Epithelial cell of prostate (primary cell): ENCODE data around the gene FLT4.

ENCODE experiments used
- DNase-seq: peaks from one replicate; pipeline ENCODE4 v3.0.0-alpha.2; 2011; ENCODE audit warnings: low read depth, low spot score
- H3K27ac ChIP-seq: fragments of 450-650 bp; 2 replicates; pipeline ENCODE4 v1.5.1; 2017; ENCODE audit warnings: mild to moderate bottlenecking

FLT4 gene

GRCh38 chr5:180611140-180611850 lies 38.1 kb downstream of the FLT4 start:
- no peak overlapping the region for H3K27ac ChIP-seq
- no peak for DNase-seq

DNA sequence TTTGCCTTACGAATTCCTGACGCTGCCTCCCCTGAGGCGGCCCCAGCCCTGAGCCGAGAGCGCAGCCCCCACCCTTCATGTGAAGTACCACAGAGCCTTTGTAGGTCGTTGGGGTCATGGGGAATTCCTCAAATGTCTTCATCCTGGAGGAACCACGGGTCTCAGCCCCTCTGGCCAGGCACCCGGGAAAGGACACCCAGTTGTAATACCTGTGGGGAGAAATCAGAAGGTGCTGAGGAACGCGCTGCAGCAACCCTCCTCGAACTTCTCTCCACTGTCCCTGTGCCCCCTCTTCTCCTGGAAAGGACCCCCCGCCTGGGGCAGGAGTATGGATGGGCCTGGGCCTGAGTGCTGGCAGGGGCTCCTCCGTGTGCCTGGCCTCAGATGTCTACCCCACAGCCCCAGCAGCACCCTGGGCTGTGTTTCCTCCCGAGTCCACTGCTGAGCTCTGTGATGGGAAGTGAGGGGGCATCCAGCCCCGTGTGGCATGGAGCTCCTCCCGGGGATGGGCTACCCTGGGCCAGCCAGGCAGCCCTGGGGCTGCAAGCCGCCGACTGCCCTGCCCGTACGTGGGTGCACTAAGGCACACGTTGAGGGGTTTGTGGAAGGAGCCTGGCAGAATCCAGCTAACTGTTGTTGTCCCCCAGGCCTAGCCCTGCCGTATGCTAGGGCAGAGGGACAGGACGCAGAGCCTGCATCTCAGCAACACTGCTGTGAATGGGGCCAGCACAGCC lies 39.4 kb downstream of the FLT4 start:
- DNase-seq: no peak
- no peak overlapping the region for H3K27ac ChIP-seq

GRCh38 chr5:180609386-180609785 lies 40.0 kb downstream of the FLT4 start:
- no peak overlapping the region for H3K27ac ChIP-seq
- DNase-seq: no peak

DNA sequence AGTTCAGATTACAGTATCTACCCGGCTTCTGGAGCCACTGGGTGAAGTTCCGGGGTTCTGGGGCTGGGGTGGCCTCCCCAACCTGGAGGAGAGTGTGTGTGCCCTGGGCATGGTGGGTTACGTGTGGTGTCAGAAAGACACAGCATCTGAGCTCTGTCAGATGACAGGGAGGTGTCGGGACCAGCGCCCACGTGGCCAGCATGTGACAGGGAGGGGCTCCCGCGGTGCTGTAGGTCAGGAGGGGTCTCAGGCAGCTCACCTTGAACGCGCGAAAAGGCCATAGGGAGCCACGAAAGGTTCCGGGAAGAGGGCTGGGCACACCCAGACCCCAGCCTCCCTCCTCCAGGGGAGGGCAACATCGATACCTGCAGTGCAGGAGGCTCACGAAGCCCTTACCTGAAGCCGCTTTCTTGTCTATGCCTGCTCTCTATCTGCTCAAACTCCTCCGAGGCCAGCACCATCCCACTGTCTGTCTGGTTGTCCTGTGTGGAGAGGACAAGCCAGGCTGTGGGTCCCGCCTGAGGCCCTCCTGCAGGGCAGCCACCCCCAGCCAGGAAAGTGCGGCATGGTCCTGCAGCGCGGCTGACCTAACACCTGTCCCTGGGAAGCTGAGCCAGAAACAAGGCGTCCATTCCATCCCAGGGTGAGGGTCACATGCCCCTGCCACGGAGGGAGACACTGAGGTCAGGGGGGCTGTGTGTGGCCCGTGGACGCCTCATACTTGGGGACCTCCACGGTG lies 40.7 kb downstream of the FLT4 start:
- H3K27ac ChIP-seq: no peak overlapping the region
- DNase-seq: no peak

DNA sequence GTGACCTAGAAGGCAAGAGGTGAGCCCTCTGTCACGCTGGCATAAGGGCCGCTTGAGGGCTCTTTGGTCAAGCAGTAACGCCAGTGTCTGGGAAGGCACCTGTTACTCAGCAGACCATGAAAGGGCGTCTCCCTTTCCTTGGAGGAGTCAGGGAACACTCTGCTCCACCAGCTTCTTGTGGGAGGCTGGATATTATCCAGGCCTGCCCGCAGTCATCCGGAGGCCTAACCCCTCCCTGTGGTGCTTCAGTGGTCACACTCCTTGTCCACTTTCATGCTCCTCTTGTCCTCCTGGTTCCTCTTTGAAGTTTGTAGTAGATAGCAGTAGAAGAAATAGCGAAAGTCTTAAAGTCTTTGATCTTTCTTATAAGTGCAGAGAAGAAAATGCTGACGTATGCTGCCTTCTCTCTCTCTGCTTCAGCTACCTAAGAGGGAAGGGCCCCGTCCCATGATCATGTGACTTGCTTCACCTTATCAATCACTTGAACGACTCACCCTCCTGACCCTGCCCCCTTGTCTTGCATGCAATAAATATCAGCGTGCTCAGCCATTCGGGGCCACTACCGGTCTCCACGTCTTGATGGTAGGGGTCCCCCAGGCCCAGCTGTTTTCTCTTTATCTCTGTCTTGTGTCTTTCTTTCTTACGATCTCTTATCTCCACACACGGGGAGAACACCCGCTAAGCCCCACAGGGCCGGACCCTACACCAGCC lies 41.4 kb downstream of the FLT4 start:
- DNase-seq: no peak
- H3K27ac ChIP-seq: no peak overlapping the region

DNA sequence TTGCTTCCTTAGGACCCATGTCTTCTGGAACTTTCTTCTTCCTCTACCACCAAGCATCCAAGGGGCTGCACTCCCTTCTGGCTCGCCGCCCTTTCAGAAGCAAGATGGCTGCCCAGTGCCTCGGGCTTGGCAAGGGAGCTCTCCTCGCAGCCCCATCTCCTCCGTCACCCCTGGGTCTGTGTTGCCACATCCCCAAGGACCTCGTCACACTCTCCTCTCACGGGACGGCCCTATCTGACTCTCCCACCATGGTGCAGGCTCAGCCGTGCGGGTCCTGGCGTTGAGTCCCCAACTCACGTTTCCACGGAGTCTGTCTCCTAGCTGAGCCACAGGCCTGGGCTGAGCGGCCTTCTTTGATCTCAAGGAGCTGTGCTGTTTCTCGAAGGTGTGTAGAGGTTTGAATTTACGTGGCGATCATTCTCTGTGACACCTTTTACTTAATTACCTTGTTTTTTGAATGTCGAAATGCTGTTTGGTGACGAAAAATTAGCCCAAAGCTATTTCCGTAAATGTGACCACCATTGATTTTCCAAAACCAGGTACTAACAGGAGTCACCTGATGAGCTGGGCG lies 43.1 kb downstream of the FLT4 start:
- no peak for DNase-seq
- no peak overlapping the region for H3K27ac ChIP-seq

DNA sequence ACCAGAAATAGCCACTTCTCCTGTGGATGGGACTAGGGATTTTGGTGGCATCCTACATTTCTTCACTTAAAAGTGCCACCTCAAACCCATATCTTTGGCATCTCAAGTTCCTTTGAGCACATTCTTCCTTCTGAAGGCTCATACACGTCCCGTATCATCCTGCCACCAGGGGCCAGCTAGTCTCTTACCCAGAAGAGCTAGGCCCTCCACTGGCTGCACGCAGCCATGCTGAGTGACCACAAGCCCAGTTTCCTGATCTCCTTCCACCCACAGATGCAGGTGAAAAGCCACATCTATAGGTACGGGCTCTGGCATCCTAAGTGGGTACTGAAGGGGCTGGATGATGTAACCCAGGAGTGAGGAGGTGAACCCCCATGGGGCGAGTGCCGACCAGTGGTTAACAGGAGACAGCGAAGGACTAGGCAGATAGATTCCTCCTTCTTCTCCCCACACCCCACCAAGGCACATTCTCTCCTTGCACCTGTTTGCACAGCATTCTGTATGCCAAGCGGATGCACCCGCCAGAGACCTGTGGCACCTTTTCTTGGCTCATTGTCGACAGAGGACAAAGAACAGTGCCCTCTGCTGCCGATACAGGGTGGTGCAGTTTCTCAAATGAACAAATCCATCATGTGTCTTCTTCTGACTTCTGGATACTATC lies 43.7 kb downstream of the FLT4 start:
- H3K27ac ChIP-seq: no peak overlapping the region
- no peak for DNase-seq

DNA sequence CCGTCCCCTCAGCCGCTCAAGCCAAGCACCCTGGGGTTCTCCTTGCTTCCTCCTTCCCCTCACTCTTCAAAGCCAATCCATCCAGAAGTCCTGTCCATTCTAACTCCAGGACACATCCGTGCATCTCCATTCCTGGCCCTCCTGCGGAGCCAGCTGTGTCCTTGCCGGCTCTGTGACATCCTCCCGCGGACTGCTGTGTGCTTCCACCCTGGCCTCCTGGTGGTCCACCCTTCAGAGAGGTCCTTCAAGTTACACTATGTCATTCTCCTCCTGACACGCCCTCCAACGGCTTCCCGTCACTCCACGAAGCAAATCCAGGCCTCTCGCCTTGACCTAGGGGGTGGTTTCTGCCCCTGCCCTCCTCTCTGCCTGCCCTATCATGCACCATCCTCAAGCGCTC lies 45.1 kb downstream of the FLT4 start:
- no peak overlapping the region for H3K27ac ChIP-seq
- no peak for DNase-seq

DNA sequence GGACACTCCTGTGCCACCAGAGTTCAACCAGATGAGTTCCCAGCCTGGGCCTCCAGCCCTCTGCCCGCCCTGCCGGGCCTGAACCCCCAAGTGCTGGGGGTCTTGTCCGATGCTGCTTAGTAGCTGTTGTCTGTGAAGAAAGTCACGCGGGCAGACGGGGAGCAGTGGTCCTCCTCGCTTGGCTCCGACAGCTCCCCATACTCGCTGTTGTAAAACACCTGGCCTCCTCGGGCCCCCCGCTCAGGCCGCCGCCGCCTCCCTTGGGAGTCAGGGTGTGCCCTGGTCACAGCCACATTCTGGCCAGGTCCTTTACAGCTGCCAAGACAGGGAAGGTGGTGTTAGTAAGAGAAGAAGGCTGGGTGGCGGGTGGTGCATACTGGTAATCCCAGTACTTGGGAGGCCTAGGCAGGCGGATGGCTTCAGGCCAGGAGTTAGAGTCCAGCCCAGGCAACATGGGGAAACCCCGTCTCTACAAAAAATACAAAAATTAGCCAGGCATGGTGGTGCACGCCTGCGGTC lies 46.3 kb downstream of the FLT4 start:
- DNase-seq: no peak
- no peak overlapping the region for H3K27ac ChIP-seq

GRCh38 chr5:180602481-180603075 lies 46.8 kb downstream of the FLT4 start:
- H3K27ac ChIP-seq: no peak overlapping the region
- DNase-seq: no peak

GRCh38 chr5:180601591-180602480 lies 47.6 kb downstream of the FLT4 start:
- no peak overlapping the region for H3K27ac ChIP-seq
- DNase-seq: no peak

DNA sequence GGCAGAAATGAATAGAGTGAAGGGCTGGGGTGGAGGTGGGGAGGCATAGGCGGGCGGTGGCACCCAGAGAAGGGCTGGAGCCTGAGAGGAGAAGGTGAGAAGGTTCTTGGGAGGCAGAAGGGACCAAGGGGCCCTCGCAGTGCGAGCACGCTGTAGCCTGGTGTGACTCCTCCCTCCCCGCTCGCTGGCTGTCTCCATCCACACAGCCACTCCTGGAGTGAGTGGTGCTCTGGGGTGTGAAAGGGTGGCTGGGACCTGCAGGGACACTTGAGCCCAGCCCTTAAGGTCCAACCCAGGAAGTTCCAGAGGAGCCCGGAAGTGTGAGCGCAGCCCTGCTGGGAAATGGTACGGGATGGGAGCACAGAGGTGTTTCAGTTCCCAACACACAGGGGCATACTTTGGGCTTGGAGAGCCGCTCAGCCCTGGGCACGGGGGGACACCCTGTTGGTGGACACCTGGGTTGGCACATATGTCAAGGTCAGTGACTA lies 48.8 kb downstream of the FLT4 start:
- no peak overlapping the region for H3K27ac ChIP-seq
- no peak for DNase-seq

GRCh38 chr5:180599981-180600553 lies 49.3 kb downstream of the FLT4 start:
- DNase-seq: no peak
- no peak overlapping the region for H3K27ac ChIP-seq

- no peak overlapping the region for H3K27ac ChIP-seq
- DNase-seq: no peak
Observed at GRCh38 chr5:180599590-180599914, 49.8 kb downstream of the FLT4 start.

DNA sequence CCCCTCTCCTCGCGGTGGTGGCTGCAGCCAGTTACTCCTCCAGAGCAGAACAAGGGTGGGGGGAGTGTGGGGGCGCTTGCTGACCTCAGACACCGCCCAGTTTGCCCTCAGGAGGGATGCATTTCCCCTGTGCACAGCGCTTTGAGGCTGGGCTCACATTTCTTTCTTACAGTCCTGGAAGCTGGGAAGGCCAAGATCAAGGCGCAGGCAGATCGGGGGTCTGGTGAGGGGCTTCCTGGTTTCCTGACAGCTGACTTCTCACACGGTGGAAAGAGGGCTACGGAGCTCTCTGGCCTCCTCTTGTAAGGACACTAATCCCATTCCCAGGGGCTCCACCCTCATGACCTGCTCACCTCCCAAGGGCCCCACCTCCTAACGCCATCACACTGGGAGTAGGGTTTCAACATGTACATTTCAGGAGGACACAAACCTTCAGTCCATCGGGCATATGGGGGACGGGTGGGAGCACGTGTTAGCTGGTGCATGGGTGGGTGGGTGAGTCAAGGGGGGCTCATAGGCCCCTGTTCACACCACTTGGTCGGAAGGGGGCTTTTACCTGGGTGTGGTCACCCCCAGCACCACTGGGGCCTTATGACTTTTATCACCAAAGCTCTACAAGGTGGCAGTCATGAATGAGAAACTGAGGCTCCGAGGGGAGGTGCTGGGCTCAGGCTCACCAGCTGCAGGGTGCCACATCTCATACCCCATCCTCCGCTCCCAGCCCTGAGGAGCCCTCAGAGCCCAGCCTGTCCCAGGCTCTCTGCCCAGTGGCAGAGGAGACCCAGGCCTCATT lies 50.4 kb downstream of the FLT4 start:
- no peak for DNase-seq
- no peak overlapping the region for H3K27ac ChIP-seq

DNA sequence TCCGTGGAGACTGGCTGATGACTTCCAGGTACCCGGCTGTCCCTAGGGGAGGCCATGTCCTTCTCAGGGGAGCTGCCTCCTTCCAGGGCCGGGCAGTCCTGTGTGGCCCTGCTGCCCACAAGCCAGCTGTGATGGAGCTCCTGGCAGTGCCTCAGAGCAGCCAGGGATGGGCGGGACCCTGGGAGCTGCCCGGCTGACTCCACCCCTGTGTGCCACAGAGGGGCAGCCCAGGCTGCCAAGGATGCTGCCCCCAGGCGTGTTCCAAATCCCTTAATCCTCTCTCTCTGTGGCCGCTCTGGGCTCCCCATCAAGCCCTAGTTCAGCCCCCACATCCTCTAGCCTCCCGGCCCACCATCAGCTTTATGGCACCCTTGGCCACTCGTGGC lies 51.1 kb downstream of the FLT4 start:
- no peak overlapping the region for H3K27ac ChIP-seq

DNA sequence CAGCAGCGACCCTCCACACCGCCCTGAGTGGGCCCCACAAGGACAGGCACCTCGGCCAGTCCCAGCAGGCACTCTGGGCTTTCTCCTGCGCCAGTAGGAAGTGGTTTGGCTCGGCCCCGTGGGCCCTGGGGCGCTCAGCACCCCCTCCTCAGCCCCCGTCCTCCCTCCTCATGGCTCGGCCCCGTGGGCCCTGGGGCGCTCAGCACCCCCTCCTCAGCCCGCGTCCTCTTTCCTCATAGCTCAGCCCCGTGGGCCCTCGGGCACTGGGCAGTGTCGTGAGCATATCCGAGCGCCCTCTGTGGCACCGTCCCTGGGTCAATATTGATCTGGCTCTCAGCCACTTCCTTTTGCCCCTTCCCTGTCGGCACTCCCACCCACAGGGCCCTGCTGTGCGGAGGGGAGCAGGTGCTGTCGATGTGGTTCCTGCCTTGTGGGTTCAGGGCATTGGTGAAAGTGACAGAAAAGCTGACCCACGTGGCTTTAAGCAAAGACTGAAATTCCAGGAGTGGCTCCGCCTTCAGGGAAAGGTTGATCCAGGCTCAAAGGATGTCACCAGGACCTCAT lies 52.6 kb downstream of the FLT4 start:
- DNase-seq: no peak
- H3K27ac ChIP-seq: no peak overlapping the region

More for the DNA sequence above, 51.1 kb downstream of the FLT4 start:
- DNase-seq: no peak
